HG03460 (cell line): Measurements from ENCODE around the gene KERA.

Experiments used
- ATAC-seq: cut with Tn5 transposase; IDR thresholded peaks from one replicate; pipeline ENCODE4 v1.9.1; 2021; ENCODE audit not compliant: unreplicated experiment

Gene KERA

GRCh38 chr12:91074154-91074709 is 16.4 kb upstream of the KERA start:
- ATAC-seq, result no peak

GRCh38 chr12:91073426-91073825 is 15.6 kb upstream of the KERA start:
- no peak for ATAC-seq

GRCh38 chr12:91072931-91073330 is 15.1 kb upstream of the KERA start:
- no peak for ATAC-seq

- ATAC-seq, result no peak
Measured at GRCh38 chr12:91070936-91071335, 13.1 kb upstream of the KERA start.

GRCh38 chr12:91065396-91065795 is 7.6 kb upstream of the KERA start:
- ATAC-seq, result no peak

GRCh38 chr12:91064640-91065039 is 6.8 kb upstream of the KERA start:
- ATAC-seq, result no peak

GRCh38 chr12:91061091-91061490 is 3.3 kb upstream of the KERA start:
- no peak for ATAC-seq

- no peak for ATAC-seq
Measured at GRCh38 chr12:91059211-91059610, 1.4 kb upstream of the KERA start.

- no peak for ATAC-seq
Measured at GRCh38 chr12:91058786-91059185, 962 bp upstream of the KERA start.

- no peak for ATAC-seq
Measured at GRCh38 chr12:91056488-91056887, 1.3 kb downstream of the KERA start.

- no peak for ATAC-seq
Measured at GRCh38 chr12:91055976-91056375, 1.8 kb downstream of the KERA start.

GRCh38 chr12:91053951-91054715 is 3.7 kb downstream of the KERA start:
- ATAC-seq, result no peak

GRCh38 chr12:91052026-91052425 is 5.8 kb downstream of the KERA start:
- ATAC-seq, result no peak

GRCh38 chr12:91044586-91044985 is 13.2 kb downstream of the KERA start:
- no peak for ATAC-seq

- ATAC-seq, result no peak
Measured at GRCh38 chr12:91043408-91043807, 14.4 kb downstream of the KERA start.

- no peak for ATAC-seq
Measured at GRCh38 chr12:91040096-91040755, 17.6 kb downstream of the KERA start.

GRCh38 chr12:91037276-91037675 is 20.5 kb downstream of the KERA start:
- no peak for ATAC-seq

- ATAC-seq, result no peak
Measured at GRCh38 chr12:91033251-91033650, 24.6 kb downstream of the KERA start.

- ATAC-seq, result no peak
Measured at GRCh38 chr12:91023326-91024004, 34.4 kb downstream of the KERA start.

- no peak for ATAC-seq
Measured at GRCh38 chr12:91021076-91021475, 36.7 kb downstream of the KERA start.

GRCh38 chr12:91019455-91019854 is 38.4 kb downstream of the KERA start:
- ATAC-seq, result no peak
